Breast epithelium (tissue), 4 donors: Measurements from ENCODE around the gene PLPPR4. TPM values are rescaled to one million over a fixed set of nuclear protein-coding genes. Genes with fewer than 3 reads are reported as not detected.

ENCODE experiments used
- DNase-seq, 2 donors: peaks; one replicate each; pipeline ENCODE4 v3.0.0-alpha.2; 2019; ENCODE audit warnings: low spot score in 2 of 2
- H3K27ac ChIP-seq, 2 donors: fragments of 200-600 bp; sonication (generic) in 1 of 2; one replicate each; pipeline ENCODE4 v1.5.1; 2016 to 2019; ENCODE audit warnings: mild to moderate bottlenecking in 1 of 2
- H3K27me3 ChIP-seq, 2 donors: fragments of 200-600 bp; sonication (generic) in 1 of 2; one replicate each; pipeline versions ENCODE4 v1.5.1 to v1.6.0; 2017 to 2019; ENCODE audit warnings: control low read depth in 1 of 2, mild to moderate bottlenecking in 1 of 2
- H3K36me3 ChIP-seq: fragments of 200-600 bp; one replicate; pipeline ENCODE4 v1.5.1; 2019
- H3K4me1 ChIP-seq, 2 donors: fragments of 200-600 bp; sonication (generic); one replicate each; pipeline ENCODE4 v1.5.1; 2016 to 2019; ENCODE audit warnings: control low read depth in 1 of 2
- H3K4me3 ChIP-seq, 3 donors: fragments of 200-600 bp; sonication (generic); 1 replicate in 2 of 3; 2 replicates in 1 of 3; pipeline ENCODE4 v1.5.1; 2016 to 2019; ENCODE audit warnings: mild to moderate bottlenecking in 3 of 3, moderate library complexity in 2 of 3
- H3K9me3 ChIP-seq, 2 donors: fragments of 200-600 bp; sonication (generic) in 1 of 2; one replicate each; pipeline ENCODE4 v1.5.1; 2016 to 2019; ENCODE audit warnings: control low read depth in 1 of 2
- CTCF ChIP-seq, 3 donors: fragments of 450-650 bp; IDR thresholded peaks; one replicate each; pipeline ENCODE4 v1.5.1; 2016 to 2017; ENCODE audit warnings: antibody characterized with exemption in 3 of 3, mild to moderate bottlenecking in 3 of 3, moderate library complexity in 3 of 3
- POLR2A ChIP-seq: fragments of 450-650 bp; IDR thresholded peaks from one replicate; pipeline ENCODE4 v1.6.1; 2016; ENCODE audit warnings: antibody characterized with exemption, mild to moderate bottlenecking, moderate library complexity
- POLR2AphosphoS5 ChIP-seq, 3 donors: sonication (generic); formaldehyde crosslinking; IDR thresholded peaks; one replicate each; pipeline ENCODE4 v1.6.1; 2017; ENCODE audit warnings: antibody characterized with exemption in 3 of 3
- intact Hi-C: fragments of 100-400 bp; cut with DNase I; formaldehyde crosslinking; loops from one replicate; pipeline ENCODE4 v1.15.1; 2023; ENCODE audit warnings: low total_unique reads
- total RNA-seq, 3 donors: library from RNA; depleted of rRNA; stranded (reverse); fragments of >200 nt; gene quantifications; one replicate each; pipeline ENCODE4 v1.1.0, GENCODE V29; 2016

Gene PLPPR4
- total RNA-seq, 3 donors from 2014 or later: 0.80 to 2.3 (median 1.3) TPM

- TF ChIP-seq CTCF (IDR thresholded peaks at IDR 0.05): no peak
- DNase-seq: no peak
- no peaks in the 10 kb centered on the region for H3K9me3 ChIP-seq
- no peaks in the 10 kb centered on the region for H3K27me3 ChIP-seq
- H3K36me3 ChIP-seq: no peaks in the 10 kb centered on the region
- H3K4me3 ChIP-seq: no peak overlapping the region
- H3K4me1 ChIP-seq: no peaks in the 10 kb centered on the region
- no peak overlapping the region for H3K27ac ChIP-seq
- intact Hi-C loops: no loop called here
These were observed 32.1 kb upstream of the PLPPR4 start for GRCh38 chr1:99232172-99232571.

- no peak for TF ChIP-seq POLR2AphosphoS5 (IDR thresholded peaks at IDR 0.05)
- no peaks in the 10 kb centered on the region for H3K4me1 ChIP-seq
- intact Hi-C loops: no loop called here
- no peak for DNase-seq
- H3K4me3 ChIP-seq: no peak overlapping the region
- no peaks in the 10 kb centered on the region for H3K36me3 ChIP-seq
- no peak overlapping the region for H3K27ac ChIP-seq
- no peaks in the 10 kb centered on the region for H3K9me3 ChIP-seq
- H3K27me3 ChIP-seq: no peaks in the 10 kb centered on the region
These were observed 30.8 kb upstream of the PLPPR4 start for GRCh38 chr1:99233446-99233845.

GRCh38 chr1:99236756-99237155, 27.5 kb upstream of the PLPPR4 start:
- no peak overlapping the region for H3K27ac ChIP-seq
- H3K4me3 ChIP-seq: no peak overlapping the region
- H3K27me3 ChIP-seq: no peaks in the 10 kb centered on the region
- no peak for TF ChIP-seq POLR2A
- intact Hi-C loops: no loop called here
- no peaks in the 10 kb centered on the region for H3K4me1 ChIP-seq
- H3K36me3 ChIP-seq: no peaks in the 10 kb centered on the region
- DNase-seq: no peak
- no peaks in the 10 kb centered on the region for H3K9me3 ChIP-seq

GRCh38 chr1:99239690-99240089, 24.6 kb upstream of the PLPPR4 start:
- intact Hi-C loops: no loop called here
- no peaks in the 10 kb centered on the region for H3K36me3 ChIP-seq
- no peak for DNase-seq

GRCh38 chr1:99240621-99241020, 23.7 kb upstream of the PLPPR4 start:
- H3K4me1 ChIP-seq: no peaks in the 10 kb centered on the region
- no peaks in the 10 kb centered on the region for H3K36me3 ChIP-seq
- intact Hi-C loops: no loop called here
- H3K4me3 ChIP-seq: no peak overlapping the region
- H3K27ac ChIP-seq: no peak overlapping the region
- TF ChIP-seq POLR2A (no peak), POLR2AphosphoS5 (IDR thresholded peaks at IDR 0.05) (no peak), CTCF (IDR thresholded peaks at IDR 0.05) (no peak)
- H3K27me3 ChIP-seq: no peaks in the 10 kb centered on the region
- DNase-seq: no peak
- peaks cover 0 to 3% of the 10 kb centered on the region in 2 donors for H3K9me3 ChIP-seq

More at GRCh38 chr1:99239690-99240089, 24.6 kb upstream of the PLPPR4 start:
- Histone ChIP-seq H3K9me3 (no peaks in the 10 kb centered on the region), H3K27me3 (no peaks in the 10 kb centered on the region), H3K4me1 (no peaks in the 10 kb centered on the region), H3K27ac (no peak overlapping the region), H3K4me3 (no peak overlapping the region)
- TF ChIP-seq CTCF (IDR thresholded peaks at IDR 0.05): no peak
- no peak for TF ChIP-seq POLR2A
- no peak for TF ChIP-seq POLR2AphosphoS5 (IDR thresholded peaks at IDR 0.05)

- H3K36me3 ChIP-seq: no peaks in the 10 kb centered on the region
- intact Hi-C loops: no loop called here
- TF ChIP-seq POLR2AphosphoS5 (IDR thresholded peaks at IDR 0.05) (no peak), CTCF (IDR thresholded peaks at IDR 0.05) (no peak), POLR2A (no peak)
- H3K4me3 ChIP-seq: no peak overlapping the region
- H3K4me1 ChIP-seq: no peaks in the 10 kb centered on the region
- H3K27ac ChIP-seq: no peak overlapping the region
- no peak for DNase-seq
- H3K9me3 ChIP-seq: peaks cover 0 to 13% of the 10 kb centered on the region in 2 donors
- no peaks in the 10 kb centered on the region for H3K27me3 ChIP-seq
These were observed 18.1 kb upstream of the PLPPR4 start for GRCh38 chr1:99246152-99246551.
